MM.1S (cell line): ENCODE results near the gene RHOT2.

Experiments
- DNase-seq: peaks from one replicate; pipeline ENCODE4 v3.0.0-alpha.2; 2015
- H2AFZ ChIP-seq: fragments of 300-600 bp; sonication (generic); 2 replicates; pipeline ENCODE4 v1.6.0; 2016; ENCODE audit warnings: antibody characterized with exemption, low read length
- H3F3A ChIP-seq: fragments of 300-600 bp; sonication (generic); 2 replicates; pipeline ENCODE4 v1.6.1; 2016; ENCODE audit warnings: mild to moderate bottlenecking, antibody characterized with exemption, low read length, moderate library complexity, mixed read lengths; ENCODE audit not compliant: insufficient read depth
- H3K27ac ChIP-seq: fragments of 300-600 bp; sonication (generic); 2 replicates; pipeline ENCODE4 v1.5.1; 2016; ENCODE audit warnings: mild to moderate bottlenecking, low read length
- H3K27me3 ChIP-seq: fragments of 300-600 bp; sonication (generic); replicated peaks from 2 replicates; pipeline ENCODE4 v1.6.0; 2016; ENCODE audit warnings: low read length; ENCODE audit not compliant: insufficient read depth
- H3K36me3 ChIP-seq: fragments of 300-600 bp; sonication (generic); replicated peaks from 2 replicates; pipeline ENCODE4 v1.6.1; 2016; ENCODE audit warnings: mild to moderate bottlenecking, low read length, mixed read lengths; ENCODE audit not compliant: insufficient read depth
- H3K4me1 ChIP-seq: fragments of 300-600 bp; sonication (generic); 2 replicates; pipeline ENCODE4 v1.6.1; 2016; ENCODE audit warnings: low read length, mixed read lengths
- H3K4me2 ChIP-seq: fragments of 300-600 bp; sonication (generic); 2 replicates; pipeline ENCODE4 v1.6.0; 2016; ENCODE audit warnings: low read depth, low read length
- H3K4me3 ChIP-seq: fragments of 300-600 bp; sonication (generic); 2 replicates; pipeline ENCODE4 v1.5.1; 2016; ENCODE audit warnings: low read length, mixed read lengths
- H3K79me2 ChIP-seq: fragments of 300-600 bp; sonication (generic); 2 replicates; pipeline ENCODE4 v1.6.1; 2016; ENCODE audit warnings: mixed run types, low read length, mixed read lengths
- H3K9ac ChIP-seq: fragments of 300-600 bp; sonication (generic); 2 replicates; pipeline ENCODE4 v1.6.1; 2016; ENCODE audit warnings: low read length, mixed read lengths
- H3K9me2 ChIP-seq: fragments of 300-600 bp; sonication (generic); replicated peaks from 2 replicates; pipeline ENCODE4 v1.6.1; 2016; ENCODE audit warnings: mild to moderate bottlenecking, low read length, mixed read lengths; ENCODE audit not compliant: insufficient read depth
- H3K9me3 ChIP-seq: fragments of 300-600 bp; sonication (generic); replicated peaks from 2 replicates; pipeline ENCODE4 v1.6.1; 2016; ENCODE audit warnings: mild to moderate bottlenecking, low read length, mixed read lengths; ENCODE audit not compliant: insufficient read depth
- H4K20me1 ChIP-seq: fragments of 300-600 bp; sonication (generic); 2 replicates; pipeline ENCODE4 v1.6.1; 2016; ENCODE audit warnings: mild to moderate bottlenecking, low read length, moderate library complexity, mixed read lengths; ENCODE audit not compliant: insufficient read depth
- CTCF ChIP-seq: fragments of 300-600 bp; sonication (generic); IDR thresholded peaks from 2 replicates; pipeline ENCODE4 v1.5.1; 2016; ENCODE audit warnings: antibody characterized with exemption, low read length, mixed read lengths
- EZH2 ChIP-seq: fragments of 300-600 bp; sonication (generic); optimal IDR thresholded peaks from 2 replicates; pipeline ENCODE3; 2017; ENCODE audit warnings: low read depth, mild to moderate bottlenecking, antibody characterized with exemption, low read length, mixed read lengths
- EZH2phosphoT487 ChIP-seq: fragments of 300-600 bp; sonication (generic); IDR thresholded peaks from 2 replicates; pipeline ENCODE4 v1.6.1; 2018; ENCODE audit warnings: antibody characterized with exemption, low read length

RHOT2 gene

GRCh38 chr16:636206-637080, 31.5 kb upstream of the RHOT2 start, which contains the start of gene METTL26:
TSS of gene METTL26 (minus strand) at chr16:636305. CDS start at chr16:636290, 15 bp downstream.
- H2AFZ ChIP-seq: peak within 1 kb of the TSS; percentile 91
- no peaks in the 10 kb centered on the region for H3K9me3 ChIP-seq
- H3K4me1 ChIP-seq: 0 out of 2 replicates have a peak, but pooled peaks cover 11% of the 10 kb centered on the region
- H3K4me2 ChIP-seq: peak within 1 kb of the TSS; percentile 99
- no peaks in the 10 kb centered on the region for H3K9me2 ChIP-seq
- H3K27ac ChIP-seq: peak within 1 kb of the TSS; percentile 92
- H3K27me3 ChIP-seq: no peaks in the 10 kb centered on the region
- H3K4me3 ChIP-seq: peak within 1 kb of the TSS; percentile 95
- peaks cover 22% of the 10 kb centered on the region for H3K79me2 ChIP-seq
- no peaks in the 10 kb centered on the region for H4K20me1 ChIP-seq
- DNase-seq: peak; percentile 96
- H3K9ac ChIP-seq: peak within 1 kb of the TSS; percentile 85
- no peaks in the 10 kb centered on the region for H3K36me3 ChIP-seq
- peaks cover 11% of the 10 kb centered on the region for H3F3A ChIP-seq
- TF ChIP-seq CTCF: no peak

GRCh38 chr16:637081-638018, 30.6 kb upstream of the RHOT2 start:
- H3K27ac ChIP-seq: peak overlapping the region; percentile 92; the same call in 1 of the 2 replicates

GRCh38 chr16:638034-638543, 29.8 kb upstream of the RHOT2 start:
- TF ChIP-seq EZH2 (no peak), EZH2phosphoT487 (no peak), CTCF (no peak)
- 0 out of 2 replicates have a peak, but pooled peaks cover 12% of the 10 kb centered on the region for H3K4me1 ChIP-seq
- peaks cover 35% of the 10 kb centered on the region for H3K79me2 ChIP-seq
- no peak overlapping the region for H3K4me3 ChIP-seq
- H3K27ac ChIP-seq: no peak overlapping the region
- no peaks in the 10 kb centered on the region for H3K27me3 ChIP-seq
- H3K4me2 ChIP-seq: no peak overlapping the region
- H3K9me2 ChIP-seq: no peaks in the 10 kb centered on the region
- H3K9ac ChIP-seq: no peak overlapping the region
- H3K36me3 ChIP-seq: no peaks in the 10 kb centered on the region
- H4K20me1 ChIP-seq: no peaks in the 10 kb centered on the region
- no peaks in the 10 kb centered on the region for H3K9me3 ChIP-seq
- DNase-seq: no peak
- H3F3A ChIP-seq: peaks cover 17% of the 10 kb centered on the region
- H2AFZ ChIP-seq: no peak overlapping the region

More at GRCh38 chr16:637081-638018, 30.6 kb upstream of the RHOT2 start:
- Histone ChIP-seq H3K4me1 (0 out of 2 replicates have a peak, but pooled peaks cover 11% of the 10 kb centered on the region), H3K4me3 (peak overlapping the region; percentile 95), H3F3A (peaks cover 11% of the 10 kb centered on the region), H3K9me3 (no peaks in the 10 kb centered on the region), H3K36me3 (no peaks in the 10 kb centered on the region), H2AFZ (peak overlapping the region; percentile 57; the same call in 1 of the 2 replicates), H3K27me3 (no peaks in the 10 kb centered on the region), H3K79me2 (peaks cover 28% of the 10 kb centered on the region), H4K20me1 (no peaks in the 10 kb centered on the region), H3K9ac (peak overlapping the region; percentile 85; the same call in 1 of the 2 replicates), H3K4me2 (peak overlapping the region; percentile 51; the same call in 1 of the 2 replicates), H3K9me2 (no peaks in the 10 kb centered on the region)
- TF ChIP-seq EZH2phosphoT487 (no peak), CTCF (no peak), EZH2 (no peak)
- peak; percentile 86 for DNase-seq
